Gastroesophageal sphincter (tissue), 4 donors: Measurements from ENCODE around the gene SCAMP5. TPM values are rescaled to one million over a fixed set of nuclear protein-coding genes. Genes with fewer than 3 reads are reported as not detected.

Experiments used
- ATAC-seq: fragments of 150-250 bp; one replicate; pipeline ENCODE4 v1.9.1; 2016; ENCODE audit warnings: mild to moderate bottlenecking, moderate library complexity
- H3K27ac ChIP-seq, 4 donors: fragments of 200-600 bp; sonication (generic) in 3 of 4; 1 replicate in 3 of 4; 2 replicates in 1 of 4; pipeline ENCODE4 v1.5.1; 2016 to 2019
- H3K27me3 ChIP-seq: fragments of 200-600 bp; sonication (generic); one replicate; pipeline ENCODE4 v1.5.1; 2019
- H3K36me3 ChIP-seq, 2 donors: fragments of 200-600 bp; sonication (generic); one replicate each; pipeline ENCODE4 v1.5.1; 2019; ENCODE audit warnings: control low read depth in 1 of 2
- H3K4me1 ChIP-seq, 3 donors: fragments of 200-600 bp; sonication (generic); 1 replicate in 2 of 3; 2 replicates in 1 of 3; pipeline ENCODE4 v1.5.1; 2016 to 2019; ENCODE audit warnings: control low read depth in 2 of 3
- H3K4me3 ChIP-seq, 2 donors: fragments of 200-600 bp; sonication (generic); one replicate each; pipeline ENCODE4 v1.5.1; 2019; ENCODE audit warnings: mild to moderate bottlenecking in 1 of 2, moderate library complexity in 1 of 2
- H3K9me3 ChIP-seq, 3 donors: fragments of 200-600 bp; sonication (generic); one replicate each; pipeline ENCODE4 v1.5.1; 2017 to 2019; ENCODE audit warnings: control low read depth in 2 of 3
- CTCF ChIP-seq, 4 experiments: fragments of 200-600 bp in 2 of 4; fragments of 450-650 bp in 2 of 4; sonication (generic) in 1 of 4; IDR thresholded peaks; one replicate each; pipeline ENCODE4 v1.5.1; 2017 to 2019; ENCODE audit warnings: antibody characterized with exemption in 4 of 4, mild to moderate bottlenecking in 2 of 4, moderate library complexity in 2 of 4
- EP300 ChIP-seq: sonication (generic); formaldehyde crosslinking; IDR thresholded peaks from one replicate; pipeline ENCODE4 v1.6.1; 2017; ENCODE audit warnings: antibody characterized with exemption, mild to moderate bottlenecking
- POLR2A ChIP-seq, 2 donors: fragments of 450-650 bp; IDR thresholded peaks; one replicate each; pipeline ENCODE4 v1.6.1; 2017; ENCODE audit warnings: antibody characterized with exemption in 2 of 2, mild to moderate bottlenecking in 2 of 2, moderate library complexity in 1 of 2
- POLR2AphosphoS5 ChIP-seq: sonication (generic); formaldehyde crosslinking; IDR thresholded peaks from one replicate; pipeline ENCODE4 v1.6.1; 2017; ENCODE audit warnings: antibody characterized with exemption
- WGBS, 2 donors: methylation state at CpG; one replicate each; pipeline ENCODE4 v1.1.5; 2018; ENCODE audit warnings: low coverage in 1 of 2; 5-methylcytosine and 5-hydroxymethylcytosine counted together
- total RNA-seq, 4 donors: library from RNA; depleted of rRNA; stranded (reverse); fragments of >200 nt; gene quantifications; one replicate each; pipeline ENCODE4 v1.1.0, GENCODE V29; 2016

SCAMP5 gene
- total RNA-seq, 4 donors from 2014 or later, result 2.2 to 10.1 (median 5.6) TPM

DNA sequence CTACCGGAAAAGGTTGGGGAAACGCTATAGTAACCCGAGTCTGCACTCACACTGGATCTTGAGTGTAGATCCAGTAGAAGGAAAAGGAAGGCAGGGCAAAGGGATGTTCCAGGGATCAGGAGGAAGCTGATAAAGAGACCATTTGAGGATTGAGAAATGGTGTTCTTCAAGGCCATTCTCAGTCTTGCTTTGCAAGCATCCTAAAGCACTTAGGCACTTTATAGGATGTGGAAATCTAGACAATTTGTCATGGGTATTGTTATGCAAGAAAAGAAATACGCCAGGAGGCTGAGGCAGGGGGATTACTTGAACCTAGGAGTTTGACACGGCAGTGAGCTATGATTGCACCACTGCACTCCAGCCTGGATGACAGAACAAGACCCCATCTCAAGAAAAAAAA is 13.2 kb upstream of the SCAMP5 start:
- WGBS, 2 donors, result 73 to 90% methylated on average over 2 to 3 of the region's 5 CpGs
- H3K4me3 ChIP-seq, result no peak overlapping the region
- no peaks in the 10 kb centered on the region for H3K4me1 ChIP-seq
- ATAC-seq, result no peak
- no peaks in the 10 kb centered on the region for H3K9me3 ChIP-seq
- H3K36me3 ChIP-seq, result no peaks in the 10 kb centered on the region
- no peak overlapping the region for H3K27ac ChIP-seq
- peaks cover 34% of the 10 kb centered on the region for H3K27me3 ChIP-seq
- TF ChIP-seq POLR2A (IDR thresholded peaks at IDR 0.05) (no peak), POLR2AphosphoS5 (no peak), CTCF (IDR thresholded peaks at IDR 0.05) (no peak)

GRCh38 chr15:74983725-74984231 is 11.6 kb upstream of the SCAMP5 start:
- H3K9me3 ChIP-seq, result no peaks in the 10 kb centered on the region
- H3K4me3 ChIP-seq, result no peak overlapping the region
- H3K27me3 ChIP-seq, result peaks cover 34% of the 10 kb centered on the region
- H3K27ac ChIP-seq, result no peak overlapping the region
- no peaks in the 10 kb centered on the region for H3K36me3 ChIP-seq
- H3K4me1 ChIP-seq, result no peaks in the 10 kb centered on the region
- WGBS, 2 donors, result 24 to 59% methylated on average over 3 to 4 of the region's 4 CpGs
- no peak for ATAC-seq
- TF ChIP-seq CTCF (IDR thresholded peaks at IDR 0.05) (no peak), POLR2A (IDR thresholded peaks at IDR 0.05) (no peak)

DNA sequence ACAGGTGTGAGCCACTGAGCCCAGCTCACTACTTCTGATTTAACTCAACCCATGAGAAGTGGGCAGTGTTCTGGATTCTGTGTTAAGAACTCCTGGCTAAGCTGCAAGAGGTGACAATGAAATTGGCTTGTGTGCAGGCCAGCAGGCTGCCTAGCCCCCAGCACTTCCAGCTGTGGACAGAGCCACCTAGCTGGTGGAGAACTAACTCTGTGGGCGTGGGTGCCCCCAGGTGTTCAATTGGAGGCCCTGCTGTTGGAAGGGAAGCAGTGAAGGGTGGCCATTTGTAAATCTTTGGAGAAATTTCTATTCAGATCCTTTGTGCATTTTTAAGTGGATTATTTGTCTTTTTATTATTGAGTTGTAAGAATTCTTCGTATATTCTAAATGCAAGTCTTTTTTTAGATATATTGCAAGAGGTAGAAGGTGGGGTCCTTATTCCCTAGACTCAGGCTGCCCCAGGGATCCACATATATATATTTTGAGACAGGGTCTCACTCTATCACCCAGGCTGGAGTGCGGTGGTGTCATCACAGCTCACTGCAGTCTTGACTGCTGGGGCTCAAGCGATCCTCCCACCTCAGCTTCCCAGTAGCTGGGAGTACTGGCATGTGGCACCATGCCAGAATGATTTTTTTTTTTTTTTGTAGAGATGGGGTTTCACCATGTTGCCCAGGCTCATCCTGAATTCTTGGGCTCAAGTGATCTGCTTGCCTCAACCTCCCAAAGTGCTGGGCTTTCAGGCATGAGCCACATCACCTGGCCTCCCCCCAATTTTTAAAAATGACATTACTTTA is 7.2 kb upstream of the SCAMP5 start:
- ATAC-seq, result no peak
- Histone ChIP-seq H3K27me3 (peaks cover 28% of the 10 kb centered on the region), H3K27ac (no peak overlapping the region), H3K4me3 (no peak overlapping the region), H3K9me3 (no peaks in the 10 kb centered on the region), H3K36me3 (no peaks in the 10 kb centered on the region), H3K4me1 (no peaks in the 10 kb centered on the region)
- WGBS, 2 donors, result 35 to 51% methylated on average over 4 of the region's 4 CpGs
- TF ChIP-seq CTCF (IDR thresholded peaks at IDR 0.05), result peak in 2 of 4 experiments; percentile 4 to 15
- TF ChIP-seq POLR2A (IDR thresholded peaks at IDR 0.05), result no peak

GRCh38 chr15:74989527-74989926 is 5.8 kb upstream of the SCAMP5 start:
- Histone ChIP-seq H3K4me1 (no peaks in the 10 kb centered on the region), H3K27ac (no peak overlapping the region), H3K4me3 (no peak overlapping the region), H3K36me3 (no peaks in the 10 kb centered on the region), H3K9me3 (no peaks in the 10 kb centered on the region), H3K27me3 (peaks cover 31% of the 10 kb centered on the region)
- no peak for ATAC-seq
- no peak for TF ChIP-seq EP300
- TF ChIP-seq CTCF (IDR thresholded peaks at IDR 0.05), result no peak
- TF ChIP-seq POLR2AphosphoS5, result no peak
- TF ChIP-seq POLR2A (IDR thresholded peaks at IDR 0.05), result no peak

DNA sequence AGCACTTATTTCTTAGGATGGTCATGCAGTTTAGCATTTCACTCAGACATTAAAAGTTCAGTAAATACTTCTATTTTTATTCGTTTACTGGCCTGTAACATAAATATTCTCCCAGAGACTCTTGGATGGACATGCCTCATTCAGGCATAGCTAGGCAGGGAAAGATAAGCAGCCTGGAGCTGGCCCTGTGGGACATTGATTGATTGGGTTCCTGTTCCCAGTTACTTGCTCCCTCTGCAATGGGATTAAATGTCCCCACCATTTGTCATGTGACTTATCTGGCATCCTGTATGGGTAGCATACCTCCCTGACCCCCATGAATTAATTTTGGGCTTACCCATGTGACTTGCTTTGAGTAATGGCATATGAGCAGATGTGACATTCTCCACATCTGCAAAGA is 2.7 kb upstream of the SCAMP5 start:
- Histone ChIP-seq H3K4me3 (no peak overlapping the region), H3K9me3 (no peaks in the 10 kb centered on the region), H3K27me3 (peaks cover 38% of the 10 kb centered on the region), H3K27ac (no peak overlapping the region), H3K4me1 (peaks cover 3 to 21% (median 9%) of the 10 kb centered on the region in 3 donors), H3K36me3 (no peaks in the 10 kb centered on the region)
- WGBS, 2 donors, result 25 to 71% methylated on average over 1 of the region's 1 CpG
- TF ChIP-seq POLR2AphosphoS5 (no peak), POLR2A (IDR thresholded peaks at IDR 0.05) (no peak), EP300 (no peak), CTCF (IDR thresholded peaks at IDR 0.05) (no peak)
- no peak for ATAC-seq
